CD4-positive, alpha-beta T cell treated with Interleukin-15 for 1 hour (primary cell): Measurements from ENCODE around the gene UMAD1.

Experiments used
- DNase-seq: peaks from one replicate; pipeline ENCODE4 v3.0.0-alpha.2; 2020

Gene UMAD1

GRCh38 chr7:7736671-7737070 is 96.1 kb downstream of the UMAD1 start:
- no peak for DNase-seq

- DNase-seq = no peak
Observed at GRCh38 chr7:7737674-7738073, 97.1 kb downstream of the UMAD1 start.

DNA sequence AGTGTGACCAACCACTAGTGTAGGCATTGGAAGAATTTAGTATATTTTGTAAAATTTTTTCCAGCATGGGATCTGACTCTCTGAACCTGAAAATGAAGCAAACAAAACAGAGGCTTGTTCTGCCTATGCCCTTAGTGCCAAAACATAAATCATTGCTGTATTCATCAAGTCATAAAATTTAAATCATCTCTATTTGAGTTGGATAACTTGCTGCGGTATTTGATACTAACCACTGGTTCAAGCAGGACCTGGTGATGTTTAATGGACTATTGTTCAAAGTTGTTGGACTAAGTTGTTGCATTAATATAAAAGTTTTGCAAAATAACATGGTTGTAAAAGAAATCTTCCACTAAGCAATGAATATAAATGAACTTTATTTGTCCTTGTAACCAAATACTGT is 97.6 kb downstream of the UMAD1 start:
- DNase-seq = no peak

DNA sequence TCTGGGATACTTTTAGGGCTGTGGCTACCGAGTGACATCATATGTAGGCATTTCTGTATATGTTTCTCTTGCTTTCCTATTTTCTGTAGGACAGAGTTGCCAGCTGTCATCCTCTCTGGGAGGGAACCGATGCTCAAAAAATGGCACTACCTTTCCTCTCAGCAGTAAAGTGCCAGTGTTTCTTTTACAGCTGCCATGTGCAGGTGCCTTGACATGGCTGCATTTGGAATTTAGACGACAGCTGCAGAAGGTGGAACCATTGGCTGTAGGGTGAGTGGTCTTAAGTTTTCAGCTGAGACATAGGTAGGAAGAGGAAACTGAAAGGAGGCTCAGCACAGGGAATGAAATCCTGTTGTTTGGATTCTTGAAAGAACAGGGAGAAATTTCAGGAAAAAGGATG is 98.1 kb downstream of the UMAD1 start:
- no peak for DNase-seq

DNA sequence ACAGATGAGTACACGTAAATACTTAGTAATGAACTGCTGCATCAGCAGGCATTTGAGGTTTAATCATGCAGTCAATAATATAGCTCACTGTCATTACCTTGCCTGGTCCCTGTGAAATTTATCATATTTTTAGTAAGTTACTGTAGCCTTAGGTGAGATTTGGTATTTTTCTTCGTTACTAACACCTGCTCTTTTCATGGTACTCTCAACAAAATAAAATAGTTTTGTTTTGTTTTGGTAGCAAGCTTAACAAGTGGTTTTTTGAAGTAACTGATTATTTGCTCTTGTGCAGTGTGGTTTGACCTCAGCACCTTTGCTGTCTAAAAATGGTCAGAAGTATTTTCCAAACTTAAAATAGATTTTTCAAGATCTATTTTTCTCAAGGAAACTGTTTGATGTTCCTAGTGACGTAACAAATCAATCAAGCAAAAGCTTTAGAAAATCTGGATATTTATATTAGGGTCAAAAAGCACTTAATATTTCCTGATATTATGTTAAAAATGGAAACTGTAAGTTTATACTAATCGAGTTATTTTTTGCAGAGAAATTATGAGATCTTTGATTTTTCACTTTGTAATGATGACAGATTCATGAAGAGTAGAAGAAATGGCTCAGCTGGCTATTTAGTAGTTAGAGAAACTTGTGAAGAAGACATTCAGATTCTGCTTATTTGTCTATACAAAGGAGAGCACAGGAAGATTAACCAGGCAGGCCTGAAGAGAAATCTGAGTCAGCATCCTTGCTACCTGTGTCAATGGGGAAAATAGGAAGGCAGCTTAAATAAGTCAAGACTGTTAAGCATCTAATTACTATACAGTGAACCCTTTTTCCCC is 98.9 kb downstream of the UMAD1 start:
- no peak for DNase-seq

GRCh38 chr7:7740037-7740355 is 99.4 kb downstream of the UMAD1 start:
- DNase-seq = no peak

- DNase-seq = no peak
Observed at GRCh38 chr7:7742223-7742622, 101.7 kb downstream of the UMAD1 start.

- no peak for DNase-seq
Observed at GRCh38 chr7:7745258-7745657, 104.7 kb downstream of the UMAD1 start.

- DNase-seq = no peak
Observed at GRCh38 chr7:7745966-7746365, 105.4 kb downstream of the UMAD1 start.

DNA sequence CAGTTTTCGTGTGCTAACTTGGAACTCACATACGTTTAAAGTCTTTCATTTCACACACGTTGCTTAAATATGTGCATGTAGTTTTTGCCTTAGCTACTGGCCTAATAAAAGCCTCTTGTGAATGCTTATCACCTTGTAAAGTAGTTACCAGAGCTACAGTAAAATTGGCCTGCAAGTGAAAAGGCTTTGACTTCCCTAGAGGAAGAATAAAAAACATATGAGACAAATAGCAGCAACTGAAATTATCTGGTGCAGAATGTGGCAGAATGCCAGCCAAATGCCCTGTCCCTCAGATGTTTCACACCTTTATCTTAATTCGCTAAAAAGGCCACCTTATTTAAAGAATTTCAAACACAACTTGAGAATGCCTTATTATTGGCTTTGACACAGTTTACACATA is 105.9 kb downstream of the UMAD1 start:
- DNase-seq = no peak

DNA sequence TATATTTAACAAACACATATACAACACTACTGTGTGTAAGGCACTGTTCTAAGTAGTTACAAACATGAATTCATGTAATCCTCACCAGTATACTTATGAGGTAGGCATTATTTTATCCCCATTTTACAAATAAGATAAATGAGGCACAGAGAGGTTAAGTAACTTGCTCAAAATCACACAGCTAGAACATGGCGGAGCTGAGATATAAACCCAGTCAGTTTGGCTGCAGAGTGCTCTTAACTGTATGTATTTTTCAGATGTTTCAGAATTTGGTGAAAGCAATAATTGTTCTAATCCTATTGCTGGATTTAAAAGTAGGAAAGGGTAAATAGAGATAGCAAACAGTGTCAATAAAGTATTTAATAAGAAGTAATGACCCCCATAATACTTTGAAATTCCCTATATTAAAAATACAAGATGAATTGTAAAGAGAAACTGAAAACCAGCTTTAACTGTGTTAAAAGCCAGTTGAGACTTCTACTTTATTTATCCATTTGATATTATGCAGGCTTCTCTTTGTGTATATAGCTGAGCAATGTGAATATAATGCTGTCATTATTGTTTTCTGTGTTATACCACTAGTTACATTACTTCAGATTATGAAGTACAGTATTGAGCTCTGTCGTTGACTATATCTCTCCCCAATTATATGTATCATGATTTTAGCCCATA is 110.2 kb downstream of the UMAD1 start:
- no peak for DNase-seq

DNA sequence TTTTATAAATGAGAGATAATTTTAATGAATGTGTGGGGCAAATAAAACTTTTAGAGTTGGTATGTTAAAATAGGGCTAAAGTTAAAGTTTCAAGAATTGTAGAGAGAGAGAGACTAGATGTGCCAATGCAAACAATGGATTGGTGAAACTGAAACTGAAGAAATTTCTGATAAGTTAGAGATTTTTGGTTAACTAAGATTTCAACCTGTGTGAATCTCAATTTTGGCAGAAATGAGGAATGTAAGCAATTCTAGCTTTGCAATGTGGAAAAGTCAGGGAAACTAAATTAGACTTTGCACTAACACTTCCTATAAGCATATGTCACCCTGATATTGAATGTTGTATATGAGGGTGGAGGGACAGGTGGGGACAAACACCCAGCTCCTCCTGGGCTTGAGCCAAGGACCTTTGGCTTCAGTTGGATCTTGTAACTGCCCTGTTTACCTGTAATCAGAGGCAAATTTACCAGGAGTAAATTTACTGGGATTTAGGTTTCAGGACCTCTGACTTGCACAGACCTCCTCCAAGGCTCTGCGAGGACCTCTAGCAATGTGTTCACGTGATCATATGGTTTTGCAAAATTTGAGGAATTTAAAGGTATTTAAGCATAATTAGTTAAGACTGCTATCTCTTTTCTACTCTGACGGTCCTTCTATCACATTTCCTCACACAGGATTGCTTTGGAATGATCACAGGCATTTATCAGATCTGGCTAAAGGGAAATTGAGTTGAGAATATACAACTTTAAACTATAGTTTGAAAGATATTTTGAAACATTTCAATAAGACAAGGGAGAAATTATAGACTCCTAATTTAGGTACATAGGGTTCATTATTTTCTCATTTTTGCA is 110.9 kb downstream of the UMAD1 start:
- no peak for DNase-seq

DNA sequence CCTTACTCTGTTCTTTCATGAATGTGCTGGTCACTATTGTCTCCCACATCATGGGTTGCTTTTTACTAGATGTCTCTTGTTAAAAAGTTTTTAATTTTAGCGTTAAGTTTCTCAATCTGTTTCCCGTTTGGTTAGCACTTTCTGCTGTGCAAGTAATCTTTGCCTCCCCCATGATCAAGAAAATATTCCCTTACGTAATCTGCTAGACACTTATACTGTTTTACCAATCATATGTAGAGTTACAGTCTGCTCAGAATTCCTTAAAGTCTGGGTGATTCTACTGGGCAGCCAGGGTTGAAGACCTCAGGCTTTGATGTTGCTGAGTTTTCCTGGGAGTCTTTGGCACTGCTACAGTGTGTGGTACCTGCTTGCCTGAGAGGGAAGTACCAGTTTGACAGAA is 116.0 kb downstream of the UMAD1 start:
- DNase-seq = no peak

DNA sequence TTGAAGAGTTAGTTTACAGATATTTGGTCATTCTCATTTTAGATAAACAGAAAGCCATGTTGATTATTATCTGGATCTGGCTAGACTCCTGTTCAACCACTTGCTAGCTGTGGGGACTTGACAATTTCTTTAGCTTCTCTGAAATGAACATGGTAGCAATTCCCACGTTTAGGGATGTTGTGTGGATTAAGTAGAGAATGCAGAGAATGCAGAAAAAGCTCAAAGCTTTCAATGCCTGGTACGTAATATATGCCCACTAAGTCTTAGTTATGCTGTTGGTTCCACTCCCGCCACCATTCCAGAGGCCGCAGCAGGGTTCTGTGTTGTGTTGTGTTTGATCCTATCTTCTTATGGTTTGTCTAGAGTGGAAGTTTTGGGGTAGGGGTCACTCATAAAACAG is 117.0 kb downstream of the UMAD1 start:
- DNase-seq = no peak

GRCh38 chr7:7761340-7761973 is 120.9 kb downstream of the UMAD1 start:
- no peak for DNase-seq

GRCh38 chr7:7761974-7762779 is 121.6 kb downstream of the UMAD1 start:
- DNase-seq = no peak

DNA sequence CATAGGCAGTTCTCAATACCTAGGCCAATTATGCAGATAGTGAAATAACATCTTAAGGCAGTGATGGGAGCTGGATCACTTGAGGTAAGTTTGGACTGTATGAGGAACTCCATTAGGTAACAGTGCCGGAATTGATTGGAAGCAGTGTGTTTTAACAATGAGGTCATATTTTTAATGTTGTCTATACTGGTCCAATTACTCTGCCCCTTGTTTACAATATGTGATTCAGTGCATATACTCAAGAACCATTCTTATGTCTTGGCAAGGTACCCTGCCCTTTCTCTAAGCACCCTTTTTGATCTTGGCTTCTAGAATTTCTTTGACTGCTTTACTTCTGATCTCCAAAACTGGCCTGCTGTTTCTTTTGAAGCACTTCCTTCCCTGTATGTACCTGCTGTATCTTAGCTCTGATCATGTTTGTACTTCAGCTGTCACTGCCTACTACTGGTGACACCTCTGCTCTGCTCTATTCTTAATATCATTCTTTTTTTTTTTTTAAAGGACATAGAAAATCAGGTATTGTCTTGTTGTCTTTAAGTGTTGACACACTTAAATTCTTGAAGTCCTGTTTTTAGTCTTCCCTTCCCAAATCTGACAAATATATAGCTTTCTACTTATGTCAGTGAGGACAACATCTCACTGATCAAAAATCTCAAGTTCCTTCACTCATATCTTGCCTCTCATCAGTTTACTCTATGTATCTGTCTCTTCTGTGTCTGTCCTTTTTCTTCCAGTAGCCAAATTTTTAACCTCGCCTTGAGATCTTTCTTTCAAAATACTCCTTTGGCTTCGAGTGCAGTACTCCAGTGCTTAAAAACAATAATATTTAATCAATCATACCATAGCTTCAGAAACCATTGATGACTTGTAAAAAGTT is 124.2 kb downstream of the UMAD1 start:
- DNase-seq = no peak

GRCh38 chr7:7765422-7765821 is 124.9 kb downstream of the UMAD1 start:
- DNase-seq = no peak

GRCh38 chr7:7766671-7767070 is 126.1 kb downstream of the UMAD1 start:
- DNase-seq = no peak

GRCh38 chr7:7768977-7769709 is 128.6 kb downstream of the UMAD1 start:
- no peak for DNase-seq
